SK-N-SH treated with all-trans-retinoic acid at 6 μM for 48 hours (cell line): Measurements from ENCODE around the gene COIL.

Experiments
- ATAC-seq: fragments of 200-7000 bp; cut with Tn5 transposase; 3 replicates; pipeline ENCODE4 v1.9.1; 2020; ENCODE audit warnings: mild to moderate bottlenecking, moderate library complexity
- ARNTL ChIP-seq: fragments of 450-650 bp; formaldehyde crosslinking; IDR thresholded peaks from 2 replicates; pipeline ENCODE4 v1.5.0; 2020; ENCODE audit warnings: low read depth, mild to moderate bottlenecking, moderate library complexity, borderline replicate concordance
- CSDC2 ChIP-seq: fragments of 250-450 bp; sonication (Bioruptor Pico); IDR thresholded peaks from 2 replicates; pipeline ENCODE4 v1.5.0; 2020; ENCODE audit warnings: mild to moderate bottlenecking, moderate library complexity
- CSRNP3 ChIP-seq: fragments of 250-450 bp; sonication (Bioruptor Pico); IDR thresholded peaks from 2 replicates; pipeline ENCODE4 v1.5.1; 2021; ENCODE audit warnings: mild to moderate bottlenecking, moderate library complexity
- ESRRG ChIP-seq: fragments of 250-450 bp; sonication (Bioruptor Pico); IDR thresholded peaks from 2 replicates; pipeline ENCODE4 v1.6.1; 2021; ENCODE audit warnings: mild to moderate bottlenecking
- GLIS3 ChIP-seq: fragments of 250-450 bp; sonication (Bioruptor Pico); IDR thresholded peaks from 2 replicates; pipeline ENCODE4 v1.5.0; 2020; ENCODE audit warnings: mild to moderate bottlenecking, moderate library complexity
- ISL1 ChIP-seq: fragments of 250-450 bp; sonication (Bioruptor Pico); IDR thresholded peaks from 2 replicates; pipeline ENCODE4 v2.1.2; 2022; ENCODE audit warnings: mild to moderate bottlenecking, moderate library complexity
- OSR1 ChIP-seq: fragments of 250-450 bp; sonication (Bioruptor Pico); IDR thresholded peaks from 2 replicates; pipeline ENCODE4 v1.8.0; 2022; ENCODE audit warnings: moderate library complexity, mild to moderate bottlenecking, inconsistent platforms
- PPARA ChIP-seq: fragments of 250-450 bp; sonication (Bioruptor Pico); IDR thresholded peaks from 2 replicates; pipeline ENCODE4 v1.5.0; 2020; ENCODE audit warnings: mild to moderate bottlenecking, borderline replicate concordance
- RARB ChIP-seq: fragments of 250-450 bp; sonication (Bioruptor Pico); IDR thresholded peaks from 2 replicates; pipeline ENCODE4 v1.8.0; 2021; ENCODE audit warnings: mild to moderate bottlenecking, moderate library complexity
- SNAI2 ChIP-seq: fragments of 250-450 bp; sonication (Bioruptor Pico); IDR thresholded peaks from 2 replicates; pipeline ENCODE4 v1.5.0; 2020; ENCODE audit warnings: mild to moderate bottlenecking, moderate library complexity
- TCF4 ChIP-seq: fragments of 250-450 bp; sonication (Bioruptor Pico); IDR thresholded peaks from 2 replicates; pipeline ENCODE4 v1.8.0; 2021; ENCODE audit warnings: mild to moderate bottlenecking, moderate library complexity, borderline replicate concordance
- TOX ChIP-seq: fragments of 250-450 bp; sonication (Bioruptor Pico); IDR thresholded peaks from 2 replicates; pipeline ENCODE4 v1.8.0; 2021; ENCODE audit warnings: mild to moderate bottlenecking, moderate library complexity, borderline replicate concordance
- TSHZ2 ChIP-seq: fragments of 250-450 bp; sonication (Bioruptor Pico); IDR thresholded peaks from 2 replicates; pipeline ENCODE4 v1.5.0; 2020; ENCODE audit warnings: mild to moderate bottlenecking, moderate library complexity
- ZC3H10 ChIP-seq: fragments of 250-450 bp; sonication (Bioruptor Pico); IDR thresholded peaks from 2 replicates; pipeline ENCODE4 v1.5.1; 2021; ENCODE audit warnings: mild to moderate bottlenecking, moderate library complexity
- ZFP3 ChIP-seq: fragments of 250-450 bp; sonication (Bioruptor Pico); IDR thresholded peaks from 2 replicates; pipeline ENCODE4 v1.5.0; 2020; ENCODE audit warnings: mild to moderate bottlenecking, moderate library complexity
- ZFP30 ChIP-seq: fragments of 450-650 bp; formaldehyde crosslinking; IDR thresholded peaks from 2 replicates; pipeline ENCODE4 v1.5.0; 2022; ENCODE audit warnings: mild to moderate bottlenecking, moderate library complexity
- ZNF565 ChIP-seq: fragments of 450-650 bp; formaldehyde crosslinking; conservative IDR thresholded peaks from 2 replicates; pipeline ENCODE4 v1.5.0; 2020; ENCODE audit warnings: low read depth, mild to moderate bottlenecking, moderate library complexity
- ZNF70 ChIP-seq: fragments of 450-650 bp; formaldehyde crosslinking; IDR thresholded peaks from 2 replicates; pipeline ENCODE4 v1.5.0; 2020; ENCODE audit warnings: mild to moderate bottlenecking, moderate library complexity
- ZNF8 ChIP-seq: fragments of 450-650 bp; formaldehyde crosslinking; IDR thresholded peaks from 2 replicates; pipeline ENCODE4 v1.5.0; 2020; ENCODE audit warnings: mild to moderate bottlenecking, moderate library complexity
- TF ChIP-seq, protein P1 (sequence below): fragments of 250-450 bp; sonication (Bioruptor Pico); IDR thresholded peaks from 2 replicates; pipeline ENCODE4 v1.8.0; 2020; ENCODE audit warnings: mild to moderate bottlenecking, moderate library complexity, borderline replicate concordance
- TF ChIP-seq, protein P2 (sequence below): fragments of 250-450 bp; sonication (Bioruptor Pico); IDR thresholded peaks from 2 replicates; pipeline ENCODE4 v1.8.0; 2021; ENCODE audit warnings: low read depth, mild to moderate bottlenecking, moderate library complexity, borderline replicate concordance
- TF ChIP-seq, protein P3 (sequence below): fragments of 250-450 bp; sonication (Bioruptor Pico); IDR thresholded peaks from 2 replicates; pipeline ENCODE4 v1.5.1; 2020; ENCODE audit warnings: low read depth, mild to moderate bottlenecking, moderate library complexity

The COIL gene

GRCh38 chr17:57002904-57003303 is 42.1 kb upstream of the COIL start (continued):
- TF ChIP-seq, protein P1, sequence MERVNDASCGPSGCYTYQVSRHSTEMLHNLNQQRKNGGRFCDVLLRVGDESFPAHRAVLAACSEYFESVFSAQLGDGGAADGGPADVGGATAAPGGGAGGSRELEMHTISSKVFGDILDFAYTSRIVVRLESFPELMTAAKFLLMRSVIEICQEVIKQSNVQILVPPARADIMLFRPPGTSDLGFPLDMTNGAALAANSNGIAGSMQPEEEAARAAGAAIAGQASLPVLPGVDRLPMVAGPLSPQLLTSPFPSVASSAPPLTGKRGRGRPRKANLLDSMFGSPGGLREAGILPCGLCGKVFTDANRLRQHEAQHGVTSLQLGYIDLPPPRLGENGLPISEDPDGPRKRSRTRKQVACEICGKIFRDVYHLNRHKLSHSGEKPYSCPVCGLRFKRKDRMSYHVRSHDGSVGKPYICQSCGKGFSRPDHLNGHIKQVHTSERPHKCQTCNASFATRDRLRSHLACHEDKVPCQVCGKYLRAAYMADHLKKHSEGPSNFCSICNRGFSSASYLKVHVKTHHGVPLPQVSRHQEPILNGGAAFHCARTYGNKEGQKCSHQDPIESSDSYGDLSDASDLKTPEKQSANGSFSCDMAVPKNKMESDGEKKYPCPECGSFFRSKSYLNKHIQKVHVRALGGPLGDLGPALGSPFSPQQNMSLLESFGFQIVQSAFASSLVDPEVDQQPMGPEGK (CRISPR knock-in tag), result no peak
- TF ChIP-seq CSRNP3 (CRISPR knock-in tag), result no peak
- no peak for TF ChIP-seq ZC3H10 (CRISPR knock-in tag)
- no peak for TF ChIP-seq RARB (CRISPR knock-in tag)
- TF ChIP-seq TCF4, result no peak

GRCh38 chr17:57001541-57001940 is 40.7 kb upstream of the COIL start:
- no peak for TF ChIP-seq GLIS3
- TF ChIP-seq ESRRG (CRISPR knock-in tag), result no peak
- no peak for TF ChIP-seq ZNF565 (CRISPR knock-in tag)
- TF ChIP-seq CSDC2 (CRISPR knock-in tag), result no peak
- TF ChIP-seq ARNTL (CRISPR knock-in tag), result no peak
- no peak for TF ChIP-seq OSR1 (CRISPR knock-in tag)
- TF ChIP-seq ZC3H10 (CRISPR knock-in tag), result no peak
- TF ChIP-seq, protein P2, sequence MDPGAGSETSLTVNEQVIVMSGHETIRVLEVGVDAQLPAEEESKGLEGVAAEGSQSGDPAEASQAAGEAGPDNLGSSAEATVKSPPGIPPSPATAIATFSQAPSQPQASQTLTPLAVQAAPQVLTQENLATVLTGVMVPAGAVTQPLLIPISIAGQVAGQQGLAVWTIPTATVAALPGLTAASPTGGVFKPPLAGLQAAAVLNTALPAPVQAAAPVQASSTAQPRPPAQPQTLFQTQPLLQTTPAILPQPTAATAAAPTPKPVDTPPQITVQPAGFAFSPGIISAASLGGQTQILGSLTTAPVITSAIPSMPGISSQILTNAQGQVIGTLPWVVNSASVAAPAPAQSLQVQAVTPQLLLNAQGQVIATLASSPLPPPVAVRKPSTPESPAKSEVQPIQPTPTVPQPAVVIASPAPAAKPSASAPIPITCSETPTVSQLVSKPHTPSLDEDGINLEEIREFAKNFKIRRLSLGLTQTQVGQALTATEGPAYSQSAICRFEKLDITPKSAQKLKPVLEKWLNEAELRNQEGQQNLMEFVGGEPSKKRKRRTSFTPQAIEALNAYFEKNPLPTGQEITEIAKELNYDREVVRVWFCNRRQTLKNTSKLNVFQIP, result no peak
- no peak for TF ChIP-seq ISL1
- TF ChIP-seq ZFP3 (CRISPR knock-in tag), result no peak
- no peak for TF ChIP-seq TSHZ2
- no peak for TF ChIP-seq SNAI2 (CRISPR knock-in tag)
- no peak for TF ChIP-seq PPARA (CRISPR knock-in tag)
- no peak for TF ChIP-seq ZNF70 (CRISPR knock-in tag)
- no peak for TF ChIP-seq ZFP30 (CRISPR knock-in tag)
- TF ChIP-seq TOX, result no peak
- TF ChIP-seq ZNF8 (CRISPR knock-in tag), result no peak
- TF ChIP-seq, protein P3, sequence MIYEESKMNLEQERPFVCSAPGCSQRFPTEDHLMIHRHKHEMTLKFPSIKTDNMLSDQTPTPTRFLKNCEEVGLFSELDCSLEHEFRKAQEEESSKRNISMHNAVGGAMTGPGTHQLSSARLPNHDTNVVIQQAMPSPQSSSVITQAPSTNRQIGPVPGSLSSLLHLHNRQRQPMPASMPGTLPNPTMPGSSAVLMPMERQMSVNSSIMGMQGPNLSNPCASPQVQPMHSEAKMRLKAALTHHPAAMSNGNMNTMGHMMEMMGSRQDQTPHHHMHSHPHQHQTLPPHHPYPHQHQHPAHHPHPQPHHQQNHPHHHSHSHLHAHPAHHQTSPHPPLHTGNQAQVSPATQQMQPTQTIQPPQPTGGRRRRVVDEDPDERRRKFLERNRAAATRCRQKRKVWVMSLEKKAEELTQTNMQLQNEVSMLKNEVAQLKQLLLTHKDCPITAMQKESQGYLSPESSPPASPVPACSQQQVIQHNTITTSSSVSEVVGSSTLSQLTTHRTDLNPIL (CRISPR knock-in tag), result no peak
- no peak for TF ChIP-seq CSRNP3 (CRISPR knock-in tag)
- no peak for TF ChIP-seq TCF4
- ATAC-seq, result no peak

DNA sequence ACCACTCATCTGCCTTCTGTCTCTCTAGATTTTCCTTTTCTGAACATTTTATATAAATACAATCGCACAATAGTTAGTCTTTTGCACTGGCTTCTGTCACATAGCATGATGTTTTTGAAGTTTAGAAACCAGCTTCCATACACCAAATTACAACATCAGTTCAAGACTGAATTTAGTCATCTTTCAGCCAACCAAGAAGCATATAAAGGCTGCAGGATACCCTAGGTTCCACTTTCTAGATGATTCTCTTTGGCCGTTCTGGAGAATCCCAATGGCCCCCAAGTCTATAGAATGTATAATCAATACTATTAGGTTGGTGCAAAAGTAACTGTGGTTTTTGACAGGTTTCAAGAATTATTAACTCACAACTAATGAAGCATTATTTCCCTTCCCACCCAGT is 36.5 kb upstream of the COIL start:
- ATAC-seq, result no peak
- TF ChIP-seq ZNF565 (CRISPR knock-in tag), result no peak
- TF ChIP-seq ZNF8 (CRISPR knock-in tag), result no peak
- TF ChIP-seq, protein P3 (CRISPR knock-in tag), result no peak
- TF ChIP-seq GLIS3, result no peak
- TF ChIP-seq, protein P1 (CRISPR knock-in tag), result no peak
- no peak for TF ChIP-seq ZFP3 (CRISPR knock-in tag)
- TF ChIP-seq ZNF70 (CRISPR knock-in tag), result no peak
- TF ChIP-seq TOX, result no peak
- TF ChIP-seq, all 23 proteins: peak for 0
